Measurements from ENCODE around the gene SLC39A12.

SLC39A12 gene

GRCh38 chr10:18066947-18067346, 115.2 kb downstream of the SLC39A12 start:
- DNase-seq: no peak

- DNase-seq: no peak
Measured at GRCh38 chr10:18068401-18068800, 116.7 kb downstream of the SLC39A12 start.

- DNase-seq: no peak
Measured at GRCh38 chr10:18071591-18071990, 119.9 kb downstream of the SLC39A12 start.

- no peak for DNase-seq
Measured at GRCh38 chr10:18073314-18073713, 121.6 kb downstream of the SLC39A12 start.

GRCh38 chr10:18075881-18076280, 124.2 kb downstream of the SLC39A12 start:
- no peak for DNase-seq

- no peak for DNase-seq
Measured at GRCh38 chr10:18079665-18080295, 128.1 kb downstream of the SLC39A12 start.

- DNase-seq: no peak
Measured at GRCh38 chr10:18082381-18082780, 130.7 kb downstream of the SLC39A12 start.

- no peak for DNase-seq
Measured at GRCh38 chr10:18085855-18086254, 134.1 kb downstream of the SLC39A12 start.

- DNase-seq: no peak
Measured at GRCh38 chr10:18086746-18087145, 135.0 kb downstream of the SLC39A12 start.

GRCh38 chr10:18087355-18087754, 135.6 kb downstream of the SLC39A12 start:
- DNase-seq: no peak
